Endothelial cell of umbilical vein (primary cell): Measurements from ENCODE around the gene CLDN7. TPM values are rescaled to one million over a fixed set of nuclear protein-coding genes. Genes with fewer than 3 reads are reported as not detected.

Experiments used
- BruUV-seq: library from RNA; stranded (reverse); fragments of 400-500 nt; replicated peaks from 2 replicates; lab custom pipeline; 2021; lab: Mats Ljungman, UMichigan
- CTCF ChIA-PET: fragments of 300-600, 350-600 bp; sonication (Branson Sonifier 250); formaldehyde crosslinking; loops from one replicate; lab custom pipeline; 2021; ENCODE audit warnings: antibody characterized with exemption, inconsistent platforms; lab: Charles Lee
- POLR2A ChIA-PET: fragments of 300-600, 350-600 bp; sonication (Branson Sonifier 250); formaldehyde crosslinking; loops from one replicate; lab custom pipeline; 2021; ENCODE audit warnings: antibody characterized with exemption, inconsistent platforms; lab: Charles Lee
- DNase-seq: peaks from one replicate; pipeline ENCODE4 v3.0.0-alpha.2; 2011; ENCODE audit warnings: low read depth, low spot score
- FAIRE-seq: peaks from 2 replicates; lab custom pipeline; 2011; peaks lifted over from hg19 to GRCh38; lab: Jason Lieb, UNC
- H2AFZ ChIP-seq: 2 replicates; pipeline ENCODE4 v1.6.0; 2012; ENCODE audit warnings: low read depth, low read length, control low read depth, inconsistent platforms
- H3K27ac ChIP-seq: 2 replicates; pipeline ENCODE4 v1.5.1; 2011; ENCODE audit warnings: low read depth, mild to moderate bottlenecking, control low read depth, low read length, moderate library complexity; ENCODE audit not compliant: insufficient read depth
- H3K27me3 ChIP-seq, 2 experiments: 2 replicates each; pipeline versions ENCODE4 v1.6.0 to v1.6.1; 2011; ENCODE audit warnings: low read length in 2 of 2, mixed read lengths in 1 of 2; ENCODE audit not compliant: control insufficient read depth in 2 of 2, insufficient read depth in 2 of 2
- H3K36me3 ChIP-seq, 2 experiments: 2 replicates in 1 of 2; 3 replicates in 1 of 2; pipeline ENCODE4 v1.5.1; 2011; ENCODE audit warnings: low read length in 2 of 2, mild to moderate bottlenecking in 1 of 2, moderate library complexity in 1 of 2; ENCODE audit not compliant: control insufficient read depth in 2 of 2, insufficient read depth in 2 of 2; ENCODE audit errors: extremely low read depth in 1 of 2
- H3K4me1 ChIP-seq: 3 replicates; pipeline ENCODE4 v1.5.1; 2011; ENCODE audit warnings: mild to moderate bottlenecking, low read length; ENCODE audit not compliant: control insufficient read depth, insufficient read depth; ENCODE audit errors: extremely low read depth
- H3K4me2 ChIP-seq: 2 replicates; pipeline ENCODE4 v1.6.1; 2011; ENCODE audit warnings: low read length, control low read depth, mixed read lengths; ENCODE audit not compliant: insufficient read depth
- H3K4me3 ChIP-seq, 3 experiments: fragments of 200-600 bp in 1 of 3; sonication (generic), shearing (Covaris generic) in 1 of 3; replicated peaks in 1 of 3; 2 replicates each; pipeline ENCODE4 v1.5.1; 2011 to 2016; ENCODE audit warnings: control low read depth in 3 of 3, low read length in 3 of 3, mild to moderate bottlenecking in 2 of 3, inconsistent platforms in 1 of 3, low read depth in 1 of 3, moderate library complexity in 1 of 3; ENCODE audit not compliant: insufficient read depth in 1 of 3
- H3K79me2 ChIP-seq: 2 replicates; pipeline ENCODE4 v1.6.0; 2012; ENCODE audit warnings: low read length, inconsistent platforms; ENCODE audit not compliant: control insufficient read depth, insufficient read depth
- H3K9ac ChIP-seq: replicated peaks from 2 replicates; pipeline ENCODE3; 2011; ENCODE audit warnings: low read length, control low read depth; ENCODE audit not compliant: insufficient read depth; ENCODE audit errors: extremely low read depth
- H3K9me1 ChIP-seq: replicated peaks from 3 replicates; pipeline ENCODE4 v1.6.0; 2011; ENCODE audit warnings: mild to moderate bottlenecking, low read length; ENCODE audit not compliant: control insufficient read depth, insufficient read depth; ENCODE audit errors: extremely low read depth
- H3K9me3 ChIP-seq: replicated peaks from 2 replicates; pipeline ENCODE4 v1.5.1; 2012; ENCODE audit warnings: low read length, inconsistent platforms; ENCODE audit not compliant: control insufficient read depth, insufficient read depth
- H4K20me1 ChIP-seq: replicated peaks from 2 replicates; pipeline ENCODE3; 2011; ENCODE audit warnings: mild to moderate bottlenecking, low read length; ENCODE audit not compliant: control insufficient read depth, insufficient read depth; ENCODE audit errors: extremely low read depth
- CTCF ChIP-seq, 2 donors: IDR thresholded peaks; 1 replicate in 1 of 2; 2 replicates in 1 of 2; pipeline ENCODE4 v1.5.1; 2011; ENCODE audit warnings: low read length in 2 of 2, mild to moderate bottlenecking in 2 of 2, moderate library complexity in 2 of 2, control low read depth in 1 of 2, inconsistent platforms in 1 of 2, low read depth in 1 of 2; ENCODE audit not compliant: insufficient read depth in 1 of 2; ENCODE audit errors: extremely low read depth in 1 of 2
- EZH2 ChIP-seq: IDR thresholded peaks from 2 replicates; pipeline ENCODE4 v1.6.1; 2012; ENCODE audit warnings: borderline replicate concordance, low read depth, mild to moderate bottlenecking, moderate library complexity, low read length, inconsistent platforms; ENCODE audit not compliant: severe bottlenecking
- FOS ChIP-seq: IDR thresholded peaks from 2 replicates; pipeline ENCODE4 v1.6.1; 2011; ENCODE audit warnings: mild to moderate bottlenecking, low read length, moderate library complexity, borderline replicate concordance; ENCODE audit not compliant: insufficient read depth
- GATA2 ChIP-seq: IDR thresholded peaks from 2 replicates; pipeline ENCODE4 v1.7.0; 2011; ENCODE audit warnings: low read depth, mild to moderate bottlenecking, moderate library complexity, mixed read lengths, low read length; ENCODE audit not compliant: insufficient read length, insufficient read depth
- JUN ChIP-seq: IDR thresholded peaks from 2 replicates; pipeline ENCODE4 v1.6.1; 2011; ENCODE audit warnings: borderline replicate concordance, low read depth; ENCODE audit not compliant: insufficient read length, insufficient read depth
- MAX ChIP-seq: IDR thresholded peaks from 2 replicates; pipeline ENCODE4 v1.6.1; 2011; ENCODE audit not compliant: insufficient read depth, insufficient read length
- MYC ChIP-seq: IDR thresholded peaks from one replicate; pipeline ENCODE4 v1.6.1; 2011; ENCODE audit warnings: mild to moderate bottlenecking, low read depth, low read length
- POLR2A ChIP-seq: IDR thresholded peaks from 2 replicates; pipeline ENCODE4 v1.6.1; 2012; ENCODE audit warnings: low read depth, mild to moderate bottlenecking, control low read depth, low read length
- POLR2AphosphoS5 ChIP-seq: IDR thresholded peaks from 2 replicates; pipeline ENCODE4 v1.6.1; 2012; ENCODE audit warnings: low read depth, mild to moderate bottlenecking, control low read depth, low read length, moderate library complexity; ENCODE audit not compliant: insufficient read depth
- dilution Hi-C: fragments of 300-500 bp; cut with MboI; formaldehyde crosslinking; loops from one replicate; pipeline ENCODE4 v1.15.0; 2019; ENCODE audit warnings: low sequenced_read_pairs; ENCODE audit not compliant: extremely low pct_ligation_motif_present
- intact Hi-C: fragments of 100-400 bp; cut with micrococcal nuclease; formaldehyde crosslinking; loops from one replicate; pipeline ENCODE4 v1.10.0; 2022
- polyA plus RNA-seq, 4 experiments: library from polyadenylated mRNA; depleted of rRNA in 3 of 4; stranded (reverse) in 3 of 4; unstranded in 1 of 4; fragments of >200 nt; gene quantifications; 2 replicates each; pipeline versions ENCODE4 v1.2.1 to v1.2.3, GENCODE V29; 2011 to 2012; ENCODE audit warnings: missing spikeins in 1 of 4
- total RNA-seq: library from RNA; stranded (reverse); gene quantifications from 2 replicates; pipeline ENCODE4 v1.2.3, GENCODE V29; 2021

The CLDN7 gene
- total and polyA plus RNA-seq, 2 donors (not counting 3 experiments of a cell fraction or from before 2014, with no cell fraction given), result 25.4 to 25.7 TPM

- H3K27me3 ChIP-seq, result peaks cover 20 to 34% of the 10 kb centered on the region in 2 experiments
- intact Hi-C loops, result no loop called here
- dilution Hi-C loops, result no loop called here
- H3K27ac ChIP-seq, result no peak overlapping the region
- H3K4me2 ChIP-seq, result no peak overlapping the region
- H4K20me1 ChIP-seq, result no peaks in the 10 kb centered on the region
- POLR2A ChIA-PET, result no interaction called here
- no peak overlapping the region for H3K4me3 ChIP-seq
- FAIRE-seq (no peak), DNase-seq (no peak)
- CTCF ChIA-PET, result interaction anchor here (1.2 to 1.9 kb wide), 2 partner anchors 11 to 72 kb away, joined by 4 read pairs; partner anchors contain the start of gene SLC2A4
- H3K36me3 ChIP-seq, result no peaks in the 10 kb centered on the region
- H3K9me3 ChIP-seq, result no peaks in the 10 kb centered on the region
- H3K4me1 ChIP-seq, result peaks cover 8% of the 10 kb centered on the region
- TF ChIP-seq CTCF (IDR thresholded peaks at IDR 0.05; ENCODE audit: extremely low read depth in 1 of 2, insufficient read depth in 1 of 2, low read depth in 1 of 2, low read length in 2 of 2) (no peak), MYC (no peak), POLR2A (no peak), JUN (no peak), MAX (no peak), FOS (no peak), POLR2AphosphoS5 (no peak), GATA2 (no peak), EZH2 (no peak)
- no peaks in the 10 kb centered on the region for H3K79me2 ChIP-seq
- H3K9ac ChIP-seq, result no peak overlapping the region
- BruUV-seq, result no TSS peak
- H3K9me1 ChIP-seq, result no peaks in the 10 kb centered on the region
- no peak overlapping the region for H2AFZ ChIP-seq
These were observed 30.5 kb upstream of the CLDN7 start for GRCh38 chr17:7292729-7293128.
